GM18502 (cell line): ENCODE measurements around the gene CAMTA1.

Experiments used
- ATAC-seq: cut with Tn5 transposase; IDR thresholded peaks from one replicate; pipeline ENCODE4 v1.9.1; 2021; ENCODE audit warnings: mild to moderate bottlenecking; ENCODE audit not compliant: unreplicated experiment, poor library complexity

The CAMTA1 gene

GRCh38 chr1:7011826-7012225 is 226.6 kb downstream of the CAMTA1 start:
- ATAC-seq: no peak

- no peak for ATAC-seq
These were observed 227.2 kb downstream of the CAMTA1 start for GRCh38 chr1:7012461-7012924.

- ATAC-seq: no peak
These were observed 228.8 kb downstream of the CAMTA1 start for GRCh38 chr1:7013833-7014639.

GRCh38 chr1:7014640-7014930 is 229.3 kb downstream of the CAMTA1 start:
- no peak for ATAC-seq

GRCh38 chr1:7015022-7015421 is 229.8 kb downstream of the CAMTA1 start:
- ATAC-seq: no peak

- no peak for ATAC-seq
These were observed 233.1 kb downstream of the CAMTA1 start for GRCh38 chr1:7018351-7018750.

- no peak for ATAC-seq
These were observed 233.6 kb downstream of the CAMTA1 start for GRCh38 chr1:7018826-7019225.

GRCh38 chr1:7019510-7019909 is 234.3 kb downstream of the CAMTA1 start:
- no peak for ATAC-seq

GRCh38 chr1:7022058-7022457 is 236.8 kb downstream of the CAMTA1 start:
- ATAC-seq: no peak

- ATAC-seq: no peak
These were observed 239.8 kb downstream of the CAMTA1 start for GRCh38 chr1:7025013-7025412.

GRCh38 chr1:7026169-7026568 is 240.9 kb downstream of the CAMTA1 start:
- no peak for ATAC-seq

GRCh38 chr1:7032992-7033391 is 247.7 kb downstream of the CAMTA1 start:
- ATAC-seq: no peak

GRCh38 chr1:7036386-7036785 is 251.1 kb downstream of the CAMTA1 start:
- ATAC-seq: no peak

GRCh38 chr1:7039590-7040220 is 254.5 kb downstream of the CAMTA1 start:
- no peak for ATAC-seq

- no peak for ATAC-seq
These were observed 255.9 kb downstream of the CAMTA1 start for GRCh38 chr1:7040969-7041695.

GRCh38 chr1:7042322-7043190 is 257.3 kb downstream of the CAMTA1 start:
- no peak for ATAC-seq

- no peak for ATAC-seq
These were observed 257.9 kb downstream of the CAMTA1 start for GRCh38 chr1:7043191-7043549.

GRCh38 chr1:7043719-7044535 is 258.7 kb downstream of the CAMTA1 start:
- ATAC-seq: no peak

GRCh38 chr1:7045897-7046296 is 260.6 kb downstream of the CAMTA1 start:
- ATAC-seq: no peak

GRCh38 chr1:7046314-7046713 is 261.1 kb downstream of the CAMTA1 start:
- ATAC-seq: no peak
